HG02870 (cell line): ENCODE data around the gene DIO3.
"Not testable (repeated sequence)": the region's sequence is repeated elsewhere in the genome, so short reads cannot be mapped to it uniquely, and the experiment has no call there.

ENCODE experiments used
- ATAC-seq: cut with Tn5 transposase; IDR thresholded peaks from one replicate; pipeline ENCODE4 v1.9.1; 2021; ENCODE audit warnings: mild to moderate bottlenecking, moderate library complexity; ENCODE audit not compliant: unreplicated experiment

Gene DIO3

GRCh38 chr14:101540481-101541462 is 20.5 kb upstream of the DIO3 start:
- no peak for ATAC-seq

- no peak for ATAC-seq
Observed at GRCh38 chr14:101542391-101542790, 18.9 kb upstream of the DIO3 start.

GRCh38 chr14:101543814-101544213 is 17.5 kb upstream of the DIO3 start:
- no peak for ATAC-seq

- no peak for ATAC-seq
Observed at GRCh38 chr14:101544550-101544949, 16.7 kb upstream of the DIO3 start.

- ATAC-seq, result no peak
Observed at GRCh38 chr14:101546706-101547105, 14.6 kb upstream of the DIO3 start.

- no peak for ATAC-seq
Observed at GRCh38 chr14:101547107-101547738, 14.1 kb upstream of the DIO3 start.

GRCh38 chr14:101547961-101548669 is 13.2 kb upstream of the DIO3 start:
- ATAC-seq, result no peak

- ATAC-seq, result no peak
Observed at GRCh38 chr14:101548710-101549109, 12.6 kb upstream of the DIO3 start.

GRCh38 chr14:101549154-101549553 is 12.1 kb upstream of the DIO3 start:
- no peak for ATAC-seq

- ATAC-seq, result not testable (repeated sequence)
Observed at GRCh38 chr14:101550202-101550912, 10.9 kb upstream of the DIO3 start.

GRCh38 chr14:101551729-101552595 is 9.3 kb upstream of the DIO3 start:
- no peak for ATAC-seq

GRCh38 chr14:101552786-101553231 is 8.5 kb upstream of the DIO3 start:
- ATAC-seq, result no peak

GRCh38 chr14:101553393-101553792 is 7.9 kb upstream of the DIO3 start:
- no peak for ATAC-seq

GRCh38 chr14:101553931-101554330 is 7.4 kb upstream of the DIO3 start:
- no peak for ATAC-seq

- ATAC-seq, result no peak
Observed at GRCh38 chr14:101554991-101555668, 6.2 kb upstream of the DIO3 start.

GRCh38 chr14:101555669-101556043 is 5.6 kb upstream of the DIO3 start:
- not testable (repeated sequence) for ATAC-seq

- ATAC-seq, result no peak
Observed at GRCh38 chr14:101556131-101556530, 5.2 kb upstream of the DIO3 start.

- ATAC-seq, result no peak
Observed at GRCh38 chr14:101556566-101557320, 4.6 kb upstream of the DIO3 start.

GRCh38 chr14:101557321-101557695 is 4.0 kb upstream of the DIO3 start:
- ATAC-seq, result no peak
